GM12874 (cell line): ENCODE results near the gene KCNJ8.

Source experiments
- TF ChIP-seq, protein P1 (sequence below): IDR thresholded peaks from 2 replicates; pipeline ENCODE4 v1.5.1; 2011; ENCODE audit warnings: low read depth, mild to moderate bottlenecking, control low read depth, low read length, moderate library complexity; ENCODE audit not compliant: insufficient read depth

The KCNJ8 gene

DNA sequence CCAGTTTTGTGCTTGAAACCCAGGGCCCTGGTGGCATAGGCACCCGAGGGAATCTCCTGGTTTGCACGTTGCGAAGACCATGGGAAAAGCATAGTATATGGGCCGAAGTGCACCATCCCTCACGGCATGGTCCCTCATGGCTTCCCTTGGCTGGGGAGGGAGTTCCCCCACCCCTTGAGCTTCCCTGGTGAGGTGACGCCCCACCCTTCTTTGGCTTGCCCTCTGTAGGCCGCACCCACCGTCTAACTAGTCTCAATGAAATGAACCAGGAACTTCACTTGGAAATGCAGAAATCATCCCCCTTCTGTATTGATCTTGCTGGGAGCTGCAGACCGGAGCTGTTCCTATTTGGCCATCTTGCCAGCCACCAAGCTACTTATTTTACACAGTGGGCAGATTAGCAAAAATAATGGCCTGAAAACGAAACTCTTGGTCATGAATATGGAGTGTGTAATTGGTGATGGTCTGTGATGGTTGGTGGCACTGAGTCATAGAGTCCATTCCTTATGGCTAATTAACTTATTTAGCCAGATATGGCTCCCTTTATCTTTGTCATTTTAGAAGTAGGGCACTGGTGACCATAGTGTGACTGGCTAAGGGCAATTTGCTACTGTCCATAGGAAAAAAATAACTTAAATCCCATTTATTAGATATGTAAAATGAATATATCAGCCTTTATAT is 21.3 kb upstream of the KCNJ8 start:
- TF ChIP-seq, protein P1, sequence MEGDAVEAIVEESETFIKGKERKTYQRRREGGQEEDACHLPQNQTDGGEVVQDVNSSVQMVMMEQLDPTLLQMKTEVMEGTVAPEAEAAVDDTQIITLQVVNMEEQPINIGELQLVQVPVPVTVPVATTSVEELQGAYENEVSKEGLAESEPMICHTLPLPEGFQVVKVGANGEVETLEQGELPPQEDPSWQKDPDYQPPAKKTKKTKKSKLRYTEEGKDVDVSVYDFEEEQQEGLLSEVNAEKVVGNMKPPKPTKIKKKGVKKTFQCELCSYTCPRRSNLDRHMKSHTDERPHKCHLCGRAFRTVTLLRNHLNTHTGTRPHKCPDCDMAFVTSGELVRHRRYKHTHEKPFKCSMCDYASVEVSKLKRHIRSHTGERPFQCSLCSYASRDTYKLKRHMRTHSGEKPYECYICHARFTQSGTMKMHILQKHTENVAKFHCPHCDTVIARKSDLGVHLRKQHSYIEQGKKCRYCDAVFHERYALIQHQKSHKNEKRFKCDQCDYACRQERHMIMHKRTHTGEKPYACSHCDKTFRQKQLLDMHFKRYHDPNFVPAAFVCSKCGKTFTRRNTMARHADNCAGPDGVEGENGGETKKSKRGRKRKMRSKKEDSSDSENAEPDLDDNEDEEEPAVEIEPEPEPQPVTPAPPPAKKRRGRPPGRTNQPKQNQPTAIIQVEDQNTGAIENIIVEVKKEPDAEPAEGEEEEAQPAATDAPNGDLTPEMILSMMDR = no peak

DNA sequence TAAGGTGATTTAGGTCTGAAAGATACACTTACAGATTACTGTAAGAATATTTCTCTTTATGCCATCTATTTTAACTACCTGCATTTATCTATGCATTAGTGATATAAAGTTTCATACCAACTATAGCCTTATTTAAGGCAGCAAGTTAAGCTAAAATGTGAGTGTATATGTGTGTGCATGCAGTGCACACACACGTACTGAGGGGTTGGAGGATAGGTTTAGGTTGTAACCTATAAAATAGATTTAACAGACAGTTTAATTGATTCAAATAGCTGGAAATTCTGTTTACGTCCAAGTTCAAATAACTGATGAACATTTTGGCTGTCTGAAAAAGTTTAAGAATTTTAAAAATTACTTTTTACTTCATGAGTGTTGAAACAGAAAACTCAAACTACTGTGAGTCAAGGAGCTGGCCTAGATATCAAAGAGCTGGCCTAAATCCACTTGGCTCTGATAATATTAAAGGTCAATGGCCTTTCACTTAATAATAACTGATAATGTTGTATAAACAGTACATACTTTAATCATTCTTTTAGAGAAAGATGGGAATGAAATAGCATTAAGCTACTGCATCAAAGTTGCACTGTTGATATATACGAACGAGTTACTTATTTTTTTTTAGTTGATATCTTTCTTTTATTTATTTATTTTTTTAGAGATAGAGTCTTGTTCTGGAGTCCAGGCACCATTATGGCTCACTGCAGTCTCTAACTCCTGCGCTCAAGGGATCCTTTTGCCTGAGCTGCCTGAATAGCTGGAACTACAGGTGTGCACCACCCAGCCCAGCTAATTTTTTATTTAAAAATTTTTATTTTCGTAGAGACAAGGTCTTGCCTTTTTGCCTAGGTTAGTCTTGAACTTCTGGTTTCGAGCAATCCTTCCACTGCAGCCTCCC is 13.8 kb upstream of the KCNJ8 start:
- TF ChIP-seq, protein P1 = no peak

DNA sequence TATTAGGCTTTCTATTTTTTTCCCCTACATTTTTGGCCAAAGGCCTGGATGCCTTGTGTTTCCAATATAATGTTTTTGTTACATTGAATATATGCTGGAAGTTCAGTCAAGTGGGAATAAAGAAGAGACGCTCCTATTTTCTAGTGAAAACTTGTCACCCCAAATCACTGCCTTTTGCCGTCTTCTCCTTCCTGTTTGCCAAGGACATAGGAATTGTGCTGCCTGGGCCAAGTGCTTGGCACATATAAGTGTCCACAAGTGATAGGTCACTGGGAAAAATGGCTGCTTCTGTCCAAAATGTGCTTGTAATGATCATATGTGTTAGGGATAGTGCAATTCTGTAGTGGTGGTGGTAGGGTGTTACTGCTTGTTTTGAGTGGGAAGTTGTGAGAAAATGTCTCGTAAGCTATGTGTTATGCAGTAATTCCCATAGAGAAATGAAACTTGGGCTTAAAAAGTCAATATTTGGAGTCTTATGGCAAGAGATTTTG is 11.6 kb upstream of the KCNJ8 start:
- TF ChIP-seq, protein P1 = no peak

DNA sequence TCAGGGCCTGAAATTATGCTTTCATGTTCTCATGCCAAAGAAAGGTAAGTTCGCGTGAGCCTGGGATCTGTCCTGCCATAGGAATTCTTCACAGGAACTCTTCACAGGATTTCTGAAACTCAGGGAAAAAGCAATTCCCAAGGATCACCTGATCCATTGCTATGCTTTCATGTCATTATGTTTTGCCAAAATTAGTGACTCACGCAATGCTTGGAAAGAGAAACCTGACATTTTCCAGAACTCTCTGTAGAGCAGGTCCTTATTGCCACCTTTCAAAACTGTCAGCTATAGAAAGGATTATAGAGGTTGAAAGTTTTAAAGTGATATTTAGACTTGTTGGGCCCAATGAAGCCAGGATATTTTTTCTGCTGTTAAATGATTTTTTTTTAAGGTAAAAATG is 6.3 kb upstream of the KCNJ8 start:
- TF ChIP-seq, protein P1 = no peak

DNA sequence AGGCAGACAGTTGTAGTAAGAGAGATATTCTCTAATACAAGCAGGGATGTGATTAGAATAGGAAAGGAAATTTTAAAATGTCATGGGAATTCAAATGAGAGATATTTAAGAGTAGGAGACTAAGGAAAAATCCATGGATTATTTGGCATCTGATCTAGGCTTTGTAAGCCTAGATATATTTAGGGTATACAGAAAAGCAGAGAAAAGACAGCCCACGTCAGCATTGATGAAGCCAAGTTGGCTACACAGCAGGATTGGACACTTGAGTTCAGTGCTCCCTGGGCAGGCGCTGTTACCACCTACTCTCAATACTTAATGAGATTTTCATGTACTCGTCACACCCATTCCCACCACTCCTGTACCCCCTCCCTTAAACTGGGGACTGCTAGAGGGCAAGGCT is 1.7 kb upstream of the KCNJ8 start:
- TF ChIP-seq, protein P1 = no peak

DNA sequence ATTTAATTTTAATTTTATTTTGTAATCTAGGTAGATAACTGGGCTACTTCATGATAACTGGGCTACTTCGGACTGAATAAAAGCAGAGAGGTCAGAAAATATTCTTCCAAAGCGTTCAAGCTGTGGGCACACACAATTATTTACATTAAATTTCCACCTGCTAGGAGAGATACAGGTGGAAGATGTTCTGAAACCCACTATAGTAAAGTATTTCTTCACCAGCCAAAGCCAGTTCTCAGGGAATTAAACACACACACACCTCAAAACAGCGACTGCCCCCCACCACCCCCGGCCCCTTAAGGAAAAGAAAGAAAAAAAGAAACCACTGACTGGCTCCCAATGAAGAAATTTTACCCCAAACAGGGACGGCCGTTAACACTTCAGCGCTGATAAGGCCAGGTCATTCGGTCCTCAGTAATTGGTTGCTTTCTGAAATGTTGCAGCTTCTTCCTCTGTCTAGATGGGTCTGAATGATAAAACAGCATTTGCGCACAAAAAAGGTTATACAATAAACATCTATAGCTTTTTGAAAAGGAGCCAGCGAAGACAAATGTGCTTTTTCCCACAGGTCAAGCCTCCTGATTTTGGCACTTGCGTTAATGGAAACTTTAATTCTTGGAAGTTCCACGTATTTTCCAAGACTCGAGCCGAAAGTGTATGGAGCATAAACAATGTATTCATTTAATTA is 771 bp upstream of the KCNJ8 start:
- TF ChIP-seq, protein P1 = no peak

DNA sequence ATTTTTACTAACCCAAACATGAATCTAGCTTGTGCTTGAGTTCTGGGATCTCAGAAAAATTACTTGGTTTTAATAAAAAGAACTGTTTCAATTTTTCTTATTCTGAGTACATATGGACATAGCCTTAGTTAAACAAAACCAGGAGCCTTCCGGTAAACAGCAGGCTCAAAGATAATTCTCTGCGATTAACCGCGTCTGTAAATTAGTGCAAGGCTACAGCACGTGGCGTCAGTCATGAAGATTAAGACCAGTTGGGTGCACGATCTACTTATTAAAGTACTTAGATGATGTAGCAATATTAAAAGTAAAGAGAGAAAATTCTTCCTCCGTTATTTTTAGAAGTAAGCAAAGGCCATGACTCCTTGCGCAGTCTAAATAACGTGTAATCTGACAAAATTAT is 700 bp downstream of the KCNJ8 start:
- TF ChIP-seq, protein P1 = no peak
